K562 (cell line): ENCODE measurements around the gene AGAP3. TPM values are rescaled to one million over a fixed set of nuclear protein-coding genes. Genes with fewer than 3 reads are reported as not detected.

ENCODE experiments used
- ATAC-seq: fragments of 200-7000 bp; cut with Tn5 transposase; 3 replicates; pipeline ENCODE4 v1.9.1; 2020; ENCODE audit warnings: moderate library complexity
- BruUV-seq: library from RNA; stranded (reverse); fragments of 400-500 nt; replicated peaks from 2 replicates; lab custom pipeline; 2021; lab: Mats Ljungman, UMichigan
- CTCF ChIA-PET: fragments of 300-600 bp; formaldehyde crosslinking; extraction: SDS; loops from one replicate; lab custom pipeline; 2021; ENCODE audit warnings: low intra/inter-chr PET ratio; lab: Yijun Ruan, JAX
- POLR2A ChIA-PET: fragments of 300-600, 350-650 bp; sonication (Branson Sonifier 250); formaldehyde crosslinking; extraction: SDS; loops from one replicate; lab custom pipeline; 2021; ENCODE audit warnings: antibody characterized with exemption, inconsistent platforms; lab: Yijun Ruan, JAX
- DNase-seq, 4 experiments: peaks; one replicate each; pipeline versions ENCODE4 v3.0.0 to v3.0.0-alpha.2; 2011 to 2018; ENCODE audit warnings: low spot score in 3 of 4, mixed read lengths in 3 of 4; ENCODE audit errors: extremely low read depth in 1 of 4
- FAIRE-seq: peaks from 2 replicates; lab custom pipeline; 2011; peaks lifted over from hg19 to GRCh38; lab: Jason Lieb, UNC
- H2AFZ ChIP-seq: 2 replicates; pipeline ENCODE4 v1.6.0; 2011; ENCODE audit warnings: low read depth, low read length, control low read depth, inconsistent platforms
- H3K27ac ChIP-seq: fragments of 200-600 bp; 3 replicates; pipeline ENCODE4 v1.8.0; 2011; ENCODE audit warnings: low read depth, mild to moderate bottlenecking, control low read depth, inconsistent platforms, low read length, moderate library complexity, mixed read lengths; ENCODE audit errors: extremely low read depth
- H3K27me3 ChIP-seq, 2 experiments: fragments of 300-600 bp in 1 of 2; 2 replicates in 1 of 2; 3 replicates in 1 of 2; pipeline versions ENCODE4 v1.6.0 to v1.8.0; 2011; ENCODE audit warnings: inconsistent platforms in 2 of 2, low read length in 2 of 2, mild to moderate bottlenecking in 1 of 2, mixed read lengths in 1 of 2, moderate library complexity in 1 of 2; ENCODE audit not compliant: control insufficient read depth in 2 of 2, insufficient read depth in 2 of 2
- H3K36me3 ChIP-seq: fragments of 300-600 bp; 3 replicates; pipeline ENCODE4 v1.8.0; 2011; ENCODE audit warnings: mild to moderate bottlenecking, low read length, inconsistent platforms; ENCODE audit not compliant: control insufficient read depth, insufficient read depth
- H3K4me1 ChIP-seq, 2 experiments: fragments of 200-600 bp in 1 of 2; replicated peaks in 1 of 2; 2 replicates in 1 of 2; 3 replicates in 1 of 2; pipeline versions ENCODE4 v1.5.1 to v1.8.0; 2011; ENCODE audit warnings: inconsistent platforms in 2 of 2, low read length in 2 of 2, mild to moderate bottlenecking in 1 of 2, mixed read lengths in 1 of 2, moderate library complexity in 1 of 2; ENCODE audit not compliant: control insufficient read depth in 2 of 2, insufficient read depth in 2 of 2
- H3K4me2 ChIP-seq: 2 replicates; pipeline ENCODE4 v1.6.1; 2011; ENCODE audit warnings: low read length, control low read depth, inconsistent platforms, mixed read lengths; ENCODE audit not compliant: insufficient read depth
- H3K4me3 ChIP-seq: fragments of 200-600 bp; sonication (generic), shearing (Covaris generic); 2 replicates; pipeline ENCODE4 v1.5.1; 2016; ENCODE audit warnings: control low read depth, inconsistent platforms
- H3K79me2 ChIP-seq: fragments of 200-600 bp; 3 replicates; pipeline ENCODE4 v1.8.0; 2011; ENCODE audit warnings: low read length, inconsistent platforms; ENCODE audit not compliant: control insufficient read depth, insufficient read depth
- H3K9ac ChIP-seq, 2 experiments: 2 replicates each; pipeline versions ENCODE4 v1.6.0 to v1.6.1; 2011; ENCODE audit warnings: low read depth in 2 of 2, low read length in 2 of 2, control low read depth in 1 of 2, inconsistent platforms in 1 of 2, mild to moderate bottlenecking in 1 of 2, mixed read lengths in 1 of 2; ENCODE audit not compliant: insufficient read depth in 1 of 2
- H3K9me1 ChIP-seq: one replicate; pipeline ENCODE4 v1.6.0; 2011; ENCODE audit warnings: inconsistent platforms, mild to moderate bottlenecking, low read length, moderate library complexity; ENCODE audit not compliant: control insufficient read depth, insufficient read depth
- H3K9me3 ChIP-seq: replicated peaks from 2 replicates; pipeline ENCODE4 v1.5.1; 2011; ENCODE audit warnings: low read depth, low read length, inconsistent platforms; ENCODE audit not compliant: control insufficient read depth, insufficient read depth
- H4K20me1 ChIP-seq: replicated peaks from 2 replicates; pipeline ENCODE4 v1.6.1; 2011; ENCODE audit warnings: low read length, inconsistent platforms, mixed read lengths; ENCODE audit not compliant: control insufficient read depth, insufficient read depth
- FOXJ3 ChIP-seq: sonication (generic); formaldehyde crosslinking; IDR thresholded peaks from 2 replicates; pipeline ENCODE4 v1.4.0; 2020; ENCODE audit warnings: mild to moderate bottlenecking, missing genetic modification reagents
- MYC ChIP-seq, 2 experiments: fragments of 250-450 bp in 1 of 2; sonication (Bioruptor Pico) in 1 of 2; IDR thresholded peaks; 2 replicates each; pipeline versions ENCODE4 v1.5.1 to v1.6.1; 2012 to 2021; ENCODE audit warnings: low read depth in 2 of 2, borderline replicate concordance in 1 of 2, improper control_type of control experiment in 1 of 2, low read length in 1 of 2, mild to moderate bottlenecking in 1 of 2, moderate library complexity in 1 of 2
- NFE2 ChIP-seq: IDR thresholded peaks from 2 replicates; pipeline ENCODE4 v1.6.1; 2014; ENCODE audit warnings: antibody characterized with exemption, low read depth
- POLR2G ChIP-seq: fragments of 200-400 bp; formaldehyde crosslinking; IDR thresholded peaks from 2 replicates; pipeline ENCODE4 v1.6.1; 2017; ENCODE audit warnings: low read depth, mild to moderate bottlenecking, antibody characterized with exemption, low read length, moderate library complexity
- RBM22 ChIP-seq: fragments of 200-400 bp; formaldehyde crosslinking; IDR thresholded peaks from 2 replicates; pipeline ENCODE4 v1.6.1; 2018; ENCODE audit warnings: low read length, low read depth; ENCODE audit not compliant: poor library complexity, severe bottlenecking
- SIN3A ChIP-seq, 2 experiments: fragments of 150-350 bp in 1 of 2; IDR thresholded peaks; 2 replicates each; pipeline ENCODE4 v1.6.1; 2011 to 2016; ENCODE audit warnings: borderline replicate concordance in 2 of 2, low read depth in 2 of 2, low read length in 2 of 2, mild to moderate bottlenecking in 2 of 2, moderate library complexity in 2 of 2; ENCODE audit not compliant: control insufficient read depth in 1 of 2
- SNAPC5 ChIP-seq: fragments of 250-450 bp; sonication (Bioruptor Pico); IDR thresholded peaks from 2 replicates; pipeline ENCODE4 v1.8.0; 2021; ENCODE audit warnings: moderate library complexity, mild to moderate bottlenecking, inconsistent platforms
- SREBF2 ChIP-seq: sonication (generic); formaldehyde crosslinking; IDR thresholded peaks from 2 replicates; pipeline ENCODE4 v1.4.0; 2020; ENCODE audit warnings: mild to moderate bottlenecking, missing genetic modification reagents
- U2AF1 ChIP-seq: fragments of 200-400 bp; formaldehyde crosslinking; optimal IDR thresholded peaks from 2 replicates; pipeline ENCODE3; 2017; ENCODE audit warnings: mild to moderate bottlenecking, low read depth, low read length, moderate library complexity
- ZNF449 ChIP-seq: fragments of 250-450 bp; sonication (Bioruptor Pico); IDR thresholded peaks from 2 replicates; pipeline ENCODE4 v1.8.0; 2022; ENCODE audit warnings: moderate library complexity, mild to moderate bottlenecking, inconsistent platforms
- WGBS: fragments of 100-300 bp; shearing (Covaris generic); methylation state at CpG from one replicate; pipeline ENCODE4 v1.1.6; 2016; ENCODE audit warnings: low coverage, mixed read lengths; ENCODE audit not compliant: insufficient coverage; ENCODE audit errors: missing lambda C conversion rate; 5-methylcytosine and 5-hydroxymethylcytosine counted together
- in situ Hi-C: fragments of 300-500 bp; cut with MboI; formaldehyde crosslinking; loops from 4 replicates; pipeline ENCODE4 v1.15.0; 2018; ENCODE audit warnings: inconsistent platforms, mixed read lengths
- intact Hi-C: fragments of 100-400 bp; cut with micrococcal nuclease; formaldehyde crosslinking; loops from 2 replicates; pipeline ENCODE4 v1.14.2; 2022
- polyA plus RNA-seq, 8 experiments: library from polyadenylated mRNA; depleted of rRNA in 4 of 8; stranded (reverse) in 5 of 8; unstranded in 3 of 8; fragments of >200 nt; fragmentation: Nextera tagmentation in 2 of 8; fragmentation: Illumina TruSeq in 1 of 8; extraction: Ambion mirVana in 2 of 8; extraction: Trizol in 1 of 8; gene quantifications; 2 replicates each; pipeline versions ENCODE4 v1.2.1 to v1.2.3, GENCODE V29; 2011 to 2014; ENCODE audit warnings: inconsistent platforms in 1 of 8, missing spikeins in 1 of 8
- total RNA-seq, 7 experiments: library from RNA; depleted of rRNA in 6 of 7; stranded (reverse); fragments of >200 nt in 6 of 7; fragmentation: Illumina TruSeq in 2 of 7; extraction: Trizol in 2 of 7; gene quantifications; 2 replicates each; pipeline versions ENCODE4 v1.2.1 to v1.2.3, GENCODE V29; 2011 to 2021; ENCODE audit warnings: low replicate concordance in 1 of 7
- TF ChIP-seq, protein P1 (sequence below): sonication (generic); formaldehyde crosslinking; IDR thresholded peaks from 2 replicates; pipeline ENCODE4 v1.8.1; 2023; ENCODE audit warnings: mild to moderate bottlenecking, missing genetic modification reagents
- TF ChIP-seq, protein P2 (sequence below), 2 experiments: fragments of 450-650 bp in 1 of 2; sonication (generic) in 1 of 2; formaldehyde crosslinking; conservative IDR thresholded peaks; 2 replicates each; pipeline versions ENCODE4 v1.4.0 to v1.8.1; 2020 to 2022; ENCODE audit warnings: mild to moderate bottlenecking in 1 of 2, missing genetic modification reagents in 1 of 2

AGAP3 gene
- total and polyA plus RNA-seq, 9 of the 15 experiments (the other 6 are each of a cell fraction or from before 2014, with no cell fraction given), result 3.4 to 208 (median 62.2) TPM

DNA sequence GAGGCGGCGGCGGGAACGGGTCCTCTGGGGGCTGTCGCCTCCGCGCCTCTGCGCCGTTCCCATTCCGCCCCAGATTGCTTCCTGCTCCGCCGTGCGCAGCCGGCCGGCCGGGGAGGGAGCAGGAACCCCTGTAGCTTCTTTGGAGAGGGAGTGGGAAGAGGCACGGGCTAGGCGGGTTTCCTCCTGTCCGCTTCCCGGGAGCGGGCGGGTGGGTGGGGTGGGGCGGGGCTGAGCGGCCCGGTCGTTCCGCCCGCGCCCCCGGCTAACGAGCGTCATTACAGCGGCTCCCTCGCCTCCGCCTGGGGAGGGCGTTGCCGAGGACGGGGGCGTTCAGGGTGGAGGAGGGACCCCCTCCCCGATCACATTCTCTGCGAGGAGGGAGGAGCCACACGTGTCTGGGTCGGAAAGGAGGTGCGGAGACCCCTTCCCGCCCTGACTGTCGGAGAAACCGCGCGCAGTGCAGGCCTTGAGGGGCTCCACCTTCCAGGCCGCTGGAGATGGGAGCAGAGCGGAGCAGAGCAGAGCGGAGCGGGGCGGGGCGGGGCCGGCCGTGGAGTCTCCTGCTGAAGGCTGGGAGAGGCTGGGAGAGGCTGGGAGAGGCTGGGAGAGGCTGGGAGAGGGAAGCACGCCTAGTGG, 39.7 kb downstream of the AGAP3 start:
- in situ Hi-C loops, result no loop called here
- peaks cover 95% of the 10 kb centered on the region for H3K36me3 ChIP-seq
- intact Hi-C loops, result loop anchor here (2.0 kb wide), 1 partner anchor 177 kb away; no protein-coding TSS in a partner anchor

More for the DNA sequence above, 39.7 kb downstream of the AGAP3 start:
- H2AFZ ChIP-seq, result no peak overlapping the region
- 95% methylated on average over 39 of the region's 58 CpGs for WGBS
- POLR2A ChIA-PET, result no interaction called here
- no TSS peak for BruUV-seq
- H3K79me2 ChIP-seq, result peaks cover 10% of the 10 kb centered on the region; the same call in 2 of the 3 replicates
- FAIRE-seq, result no peak
- DNase-seq, result peak in 2 of 4 experiments; percentile 55 to 62
- ATAC-seq, result no peak
- H3K9me1 ChIP-seq, result peaks cover 5% of the 10 kb centered on the region
- CTCF ChIA-PET, result interaction anchor here (1.2 to 4.4 kb wide), 2 partner anchors 47 to 177 kb away, joined by 3 to 74 read pairs; no protein-coding TSS in a partner anchor
- no peaks in the 10 kb centered on the region; a peak in 1 of 5 replicates for H3K27me3 ChIP-seq
- no peak overlapping the region for H3K9ac ChIP-seq
- no peak overlapping the region for H3K4me3 ChIP-seq
- H3K4me1 ChIP-seq, result peaks cover 0 to 41% of the 10 kb centered on the region in 2 experiments; a peak in 1 of 5 replicates
- peaks cover 13% of the 10 kb centered on the region for H4K20me1 ChIP-seq
- H3K9me3 ChIP-seq, result no peaks in the 10 kb centered on the region
- no peak overlapping the region for H3K27ac ChIP-seq
- no peak overlapping the region for H3K4me2 ChIP-seq
- no peak for TF ChIP-seq SNAPC5 (CRISPR knock-in tag)
- no peak for TF ChIP-seq ZNF449 (CRISPR knock-in tag)
- TF ChIP-seq MYC (IDR thresholded peaks at IDR 0.05; ENCODE audit: low read depth, low read length), result no peak
- TF ChIP-seq MYC (CRISPR knock-in tag; IDR thresholded peaks at IDR 0.05; ENCODE audit: borderline replicate concordance, low read depth), result no peak
- TF ChIP-seq POLR2G, result 0 out of 2 replicates have a peak, but pooled peaks have one; percentile 53
- no peak for TF ChIP-seq SREBF2 (CRISPR knock-in tag)
- TF ChIP-seq RBM22, result peak; percentile 46
- TF ChIP-seq, protein P1, sequence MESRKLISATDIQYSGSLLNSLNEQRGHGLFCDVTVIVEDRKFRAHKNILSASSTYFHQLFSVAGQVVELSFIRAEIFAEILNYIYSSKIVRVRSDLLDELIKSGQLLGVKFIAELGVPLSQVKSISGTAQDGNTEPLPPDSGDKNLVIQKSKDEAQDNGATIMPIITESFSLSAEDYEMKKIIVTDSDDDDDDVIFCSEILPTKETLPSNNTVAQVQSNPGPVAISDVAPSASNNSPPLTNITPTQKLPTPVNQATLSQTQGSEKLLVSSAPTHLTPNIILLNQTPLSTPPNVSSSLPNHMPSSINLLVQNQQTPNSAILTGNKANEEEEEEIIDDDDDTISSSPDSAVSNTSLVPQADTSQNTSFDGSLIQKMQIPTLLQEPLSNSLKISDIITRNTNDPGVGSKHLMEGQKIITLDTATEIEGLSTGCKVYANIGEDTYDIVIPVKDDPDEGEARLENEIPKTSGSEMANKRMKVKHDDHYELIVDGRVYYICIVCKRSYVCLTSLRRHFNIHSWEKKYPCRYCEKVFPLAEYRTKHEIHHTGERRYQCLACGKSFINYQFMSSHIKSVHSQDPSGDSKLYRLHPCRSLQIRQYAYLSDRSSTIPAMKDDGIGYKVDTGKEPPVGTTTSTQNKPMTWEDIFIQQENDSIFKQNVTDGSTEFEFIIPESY, result peak; percentile 66; the same call in 1 of the 2 replicates
- no peak for TF ChIP-seq FOXJ3 (CRISPR knock-in tag)
- no peak for TF ChIP-seq SIN3A (IDR thresholded peaks at IDR 0.05; ENCODE audit: borderline replicate concordance in 2 of 2, control insufficient read depth in 1 of 2, low read depth in 2 of 2, low read length in 2 of 2)
- no peak for TF ChIP-seq NFE2
- TF ChIP-seq, protein P2, sequence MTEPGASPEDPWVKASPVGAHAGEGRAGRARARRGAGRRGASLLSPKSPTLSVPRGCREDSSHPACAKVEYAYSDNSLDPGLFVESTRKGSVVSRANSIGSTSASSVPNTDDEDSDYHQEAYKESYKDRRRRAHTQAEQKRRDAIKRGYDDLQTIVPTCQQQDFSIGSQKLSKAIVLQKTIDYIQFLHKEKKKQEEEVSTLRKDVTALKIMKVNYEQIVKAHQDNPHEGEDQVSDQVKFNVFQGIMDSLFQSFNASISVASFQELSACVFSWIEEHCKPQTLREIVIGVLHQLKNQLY (CRISPR knock-in tag; conservative IDR thresholded peaks at IDR 0.05), result no peak
- no peak for TF ChIP-seq U2AF1
